Mesenchymal stem cell (in vitro differentiated cells and primary cell): Measurements from ENCODE around the gene FBXW8.
A peak's percentile ranks its signal among the peaks of the same experiment; 100 is the strongest.

Source experiments
- DNase-seq: peaks from one replicate; pipeline ENCODE4 v3.0.0-alpha.2; 2013
- H2AFZ ChIP-seq: one replicate; pipeline ENCODE4 v1.6.1; 2013; ENCODE audit warnings: low read depth, mild to moderate bottlenecking, control low read depth, inconsistent platforms, low read length, moderate library complexity
- H2AK5ac ChIP-seq: 2 replicates; pipeline ENCODE4 v1.6.1; 2013; ENCODE audit warnings: low read length, moderate library complexity, mild to moderate bottlenecking, inconsistent platforms; ENCODE audit not compliant: severe bottlenecking
- H2BK120ac ChIP-seq: one replicate; pipeline ENCODE4 v1.6.1; 2013; ENCODE audit warnings: low read depth, mild to moderate bottlenecking, inconsistent platforms, low read length, moderate library complexity
- H2BK12ac ChIP-seq, 2 experiments: one replicate each; pipeline ENCODE4 v1.6.1; 2013; ENCODE audit warnings: inconsistent platforms in 2 of 2, low read length in 2 of 2, mild to moderate bottlenecking in 2 of 2, moderate library complexity in 2 of 2, control low read depth in 1 of 2
- H2BK15ac ChIP-seq: one replicate; pipeline ENCODE4 v1.6.1; 2013; ENCODE audit warnings: mild to moderate bottlenecking, low read depth, inconsistent platforms; ENCODE audit not compliant: poor library complexity, severe bottlenecking
- H2BK5ac ChIP-seq: 2 replicates; pipeline ENCODE4 v1.6.1; 2013; ENCODE audit warnings: low read depth, mild to moderate bottlenecking, low read length, control low read depth, inconsistent platforms; ENCODE audit not compliant: poor library complexity, severe bottlenecking
- H3K14ac ChIP-seq, 2 experiments: one replicate each; pipeline ENCODE4 v1.6.1; 2013; ENCODE audit warnings: inconsistent platforms in 2 of 2, low read length in 2 of 2, control low read depth in 1 of 2, mild to moderate bottlenecking in 1 of 2, moderate library complexity in 1 of 2
- H3K18ac ChIP-seq, 2 experiments: one replicate each; pipeline ENCODE4 v1.6.1; 2013; ENCODE audit warnings: inconsistent platforms in 2 of 2, low read length in 2 of 2, control low read depth in 1 of 2, low read depth in 1 of 2, mild to moderate bottlenecking in 1 of 2
- H3K23ac ChIP-seq, 2 experiments: one replicate each; pipeline ENCODE4 v1.6.1; 2013; ENCODE audit warnings: inconsistent platforms in 2 of 2, low read length in 2 of 2, mild to moderate bottlenecking in 2 of 2, moderate library complexity in 2 of 2, control low read depth in 1 of 2
- H3K27ac ChIP-seq: 2 replicates; pipeline ENCODE4 v1.5.1; 2013; ENCODE audit warnings: mild to moderate bottlenecking, moderate library complexity, low read length, control low read depth, inconsistent platforms; ENCODE audit not compliant: poor library complexity, severe bottlenecking
- H3K27me3 ChIP-seq, 2 experiments: 2 replicates each; pipeline versions ENCODE4 v1.6.1 to v1.7.0; 2013; ENCODE audit warnings: low read length in 2 of 2, mild to moderate bottlenecking in 2 of 2, moderate library complexity in 2 of 2, control low read depth in 1 of 2, inconsistent platforms in 1 of 2; ENCODE audit not compliant: control insufficient read depth in 1 of 2, insufficient read depth in 1 of 2
- H3K36me3 ChIP-seq, 2 experiments: 2 replicates each; pipeline versions ENCODE4 v1.6.1 to v1.7.0; 2013; ENCODE audit warnings: low read length in 2 of 2, control low read depth in 1 of 2, inconsistent platforms in 1 of 2, low read depth in 1 of 2, mild to moderate bottlenecking in 1 of 2; ENCODE audit not compliant: insufficient read depth in 2 of 2, control insufficient read depth in 1 of 2
- H3K4ac ChIP-seq, 2 experiments: one replicate each; pipeline ENCODE4 v1.6.1; 2013; ENCODE audit warnings: inconsistent platforms in 2 of 2, low read length in 2 of 2, mild to moderate bottlenecking in 2 of 2, moderate library complexity in 2 of 2, control low read depth in 1 of 2, low read depth in 1 of 2
- H3K4me1 ChIP-seq: 2 replicates; pipeline ENCODE4 v1.6.1; 2013; ENCODE audit warnings: low read depth, low read length, control low read depth; ENCODE audit not compliant: control insufficient read depth, insufficient read depth
- H3K4me2 ChIP-seq: 2 replicates; pipeline ENCODE4 v1.6.1; 2013; ENCODE audit warnings: low read length, mild to moderate bottlenecking, inconsistent platforms; ENCODE audit not compliant: poor library complexity, severe bottlenecking
- H3K4me3 ChIP-seq, 2 experiments: 2 replicates each; pipeline versions ENCODE4 v1.5.1 to v1.7.0; 2013; ENCODE audit warnings: low read length in 2 of 2, mild to moderate bottlenecking in 2 of 2, control low read depth in 1 of 2, low read depth in 1 of 2; ENCODE audit not compliant: insufficient read depth in 1 of 2
- H3K79me1 ChIP-seq: replicated peaks from 2 replicates; pipeline ENCODE4 v1.6.1; 2013; ENCODE audit warnings: mild to moderate bottlenecking, control low read depth, low read length, inconsistent platforms; ENCODE audit not compliant: poor library complexity, severe bottlenecking
- H3K9ac ChIP-seq: 2 replicates; pipeline ENCODE4 v1.7.0; 2013; ENCODE audit warnings: mild to moderate bottlenecking, low read length, moderate library complexity
- H3K9me3 ChIP-seq: 2 replicates; pipeline ENCODE4 v1.7.0; 2013; ENCODE audit warnings: mild to moderate bottlenecking, low read length; ENCODE audit not compliant: control insufficient read depth
- H4K8ac ChIP-seq: one replicate; pipeline ENCODE4 v1.6.1; 2013; ENCODE audit warnings: inconsistent platforms, mild to moderate bottlenecking, low read length, moderate library complexity
- H4K91ac ChIP-seq: one replicate; pipeline ENCODE4 v1.6.1; 2013; ENCODE audit warnings: mild to moderate bottlenecking, low read length, inconsistent platforms
- WGBS: methylation state at CpG from one replicate; pipeline ENCODE4 v1.1.7; 2013; ENCODE audit warnings: mixed read lengths; 5-methylcytosine and 5-hydroxymethylcytosine counted together

FBXW8 gene

GRCh38 chr12:116984098-116984497 is 73.3 kb downstream of the FBXW8 start:
- Histone ChIP-seq H3K79me1 (peaks cover 15% of the 10 kb centered on the region), H2BK120ac (no peak overlapping the region), H3K36me3 (peaks cover 11 to 35% of the 10 kb centered on the region in 2 experiments), H3K27ac (no peak overlapping the region), H3K4me1 (no peaks in the 10 kb centered on the region), H3K23ac (no peak overlapping the region), H3K18ac (no peak overlapping the region), H3K9ac (no peak overlapping the region), H2BK15ac (no peak overlapping the region), H3K4ac (no peak overlapping the region), H2AFZ (no peak overlapping the region), H3K14ac (no peak overlapping the region), H3K4me3 (no peak overlapping the region), H2BK12ac (no peak overlapping the region), H3K27me3 (no peaks in the 10 kb centered on the region), H4K91ac (no peak overlapping the region), H2AK5ac (no peak overlapping the region), H4K8ac (no peak overlapping the region), H3K9me3 (no peaks in the 10 kb centered on the region), H3K4me2 (no peak overlapping the region), H2BK5ac (no peak overlapping the region)
- WGBS: 59% methylated on average over 5 of the region's 5 CpGs
- DNase-seq: no peak

GRCh38 chr12:116990329-116990728 is 79.6 kb downstream of the FBXW8 start:
- no peaks in the 10 kb centered on the region for H3K4me1 ChIP-seq
- H3K4me3 ChIP-seq: no peak overlapping the region
- no peak overlapping the region for H3K14ac ChIP-seq
- no peak overlapping the region for H2BK5ac ChIP-seq
- H2AFZ ChIP-seq: no peak overlapping the region
- H3K27ac ChIP-seq: no peak overlapping the region
- no peak overlapping the region for H2AK5ac ChIP-seq
- no peaks in the 10 kb centered on the region for H3K27me3 ChIP-seq
- peaks cover 20 to 80% of the 10 kb centered on the region in 2 experiments for H3K36me3 ChIP-seq
- no peak overlapping the region for H3K18ac ChIP-seq
- H2BK12ac ChIP-seq: no peak overlapping the region
- no peak overlapping the region for H2BK120ac ChIP-seq
- H3K9me3 ChIP-seq: no peaks in the 10 kb centered on the region
- no peak overlapping the region for H3K4me2 ChIP-seq
- peaks cover 18% of the 10 kb centered on the region for H3K79me1 ChIP-seq
- H4K91ac ChIP-seq: no peak overlapping the region
- no peak overlapping the region for H2BK15ac ChIP-seq
- no peak for DNase-seq
- no peak overlapping the region for H3K4ac ChIP-seq
- no peak overlapping the region for H4K8ac ChIP-seq
- no peak overlapping the region for H3K23ac ChIP-seq
- H3K9ac ChIP-seq: no peak overlapping the region

- H3K18ac ChIP-seq: no peak overlapping the region
- no peak overlapping the region for H2AK5ac ChIP-seq
- H3K9me3 ChIP-seq: no peaks in the 10 kb centered on the region
- DNase-seq: no peak
- H4K91ac ChIP-seq: no peak overlapping the region
- H2BK120ac ChIP-seq: no peak overlapping the region
- H3K4me1 ChIP-seq: no peaks in the 10 kb centered on the region
- no peak overlapping the region for H2BK12ac ChIP-seq
- H3K4ac ChIP-seq: no peak overlapping the region
- H3K27ac ChIP-seq: no peak overlapping the region
- peaks cover 23 to 72% of the 10 kb centered on the region in 2 experiments for H3K36me3 ChIP-seq
- H2BK5ac ChIP-seq: no peak overlapping the region
- no peak overlapping the region for H3K4me3 ChIP-seq
- H3K14ac ChIP-seq: no peak overlapping the region
- H3K27me3 ChIP-seq: no peaks in the 10 kb centered on the region
- H2BK15ac ChIP-seq: no peak overlapping the region
- peaks cover 24% of the 10 kb centered on the region for H3K79me1 ChIP-seq
- WGBS: 98% methylated on average over 7 of the region's 7 CpGs
- H3K4me2 ChIP-seq: no peak overlapping the region
- no peak overlapping the region for H3K9ac ChIP-seq
- H4K8ac ChIP-seq: no peak overlapping the region
- H3K23ac ChIP-seq: no peak overlapping the region
- no peak overlapping the region for H2AFZ ChIP-seq
Observed at GRCh38 chr12:116990971-116991966, 80.5 kb downstream of the FBXW8 start.

GRCh38 chr12:116996093-116996492 is 85.3 kb downstream of the FBXW8 start:
- no peak overlapping the region for H3K27ac ChIP-seq
- H3K4me1 ChIP-seq: no peaks in the 10 kb centered on the region
- H2BK5ac ChIP-seq: no peak overlapping the region
- H2BK15ac ChIP-seq: no peak overlapping the region
- peak overlapping the region; percentile 71 for H3K9ac ChIP-seq
- no peak overlapping the region for H2AK5ac ChIP-seq
- peak overlapping the region; percentile 19 for H4K91ac ChIP-seq
- no peaks in the 10 kb centered on the region for H3K27me3 ChIP-seq
- WGBS: 95% methylated on average over 12 of the region's 13 CpGs
- DNase-seq: no peak
- H3K14ac ChIP-seq: no peak overlapping the region
- H2AFZ ChIP-seq: no peak overlapping the region
- peak overlapping the region in 1 of 2 experiments; percentile 5 for H3K4me3 ChIP-seq
- H3K4ac ChIP-seq: no peak overlapping the region
- H3K18ac ChIP-seq: no peak overlapping the region
- no peak overlapping the region for H2BK12ac ChIP-seq
- H4K8ac ChIP-seq: no peak overlapping the region
- H3K23ac ChIP-seq: no peak overlapping the region
- H3K4me2 ChIP-seq: no peak overlapping the region
- H3K79me1 ChIP-seq: peaks cover 39% of the 10 kb centered on the region
- H2BK120ac ChIP-seq: no peak overlapping the region
- H3K36me3 ChIP-seq: peaks cover 25 to 46% of the 10 kb centered on the region in 2 experiments
- H3K9me3 ChIP-seq: no peaks in the 10 kb centered on the region
